Motor neuron (in vitro differentiated cells): ENCODE measurements around the gene RAD51B. TPM values are rescaled to one million over a fixed set of nuclear protein-coding genes. Genes with fewer than 3 reads are reported as not detected.
A peak's percentile ranks its signal among the peaks of the same experiment; 100 is the strongest.

ENCODE experiments used
- ATAC-seq, 8 experiments: fragments of 200-7000 bp; cut with Tn5 transposase; replicated peaks in 6 of 8; 2 replicates each; pipeline ENCODE4 v1.8.0; 2021; ENCODE audit warnings: mild to moderate bottlenecking in 8 of 8, moderate library complexity in 8 of 8
- H3K27ac ChIP-seq, 2 donors: fragments of 250-450 bp; sonication (Bioruptor Pico); 2 replicates each; pipeline ENCODE4 v1.9.0; 2021; ENCODE audit warnings: antibody characterized with exemption in 2 of 2, mild to moderate bottlenecking in 2 of 2, moderate library complexity in 1 of 2
- H3K4me1 ChIP-seq, 2 donors: fragments of 250-450 bp; sonication (Bioruptor Pico); replicated peaks in 1 of 2; 2 replicates each; pipeline ENCODE4 v1.6.1; 2021; ENCODE audit warnings: antibody characterized with exemption in 2 of 2, mild to moderate bottlenecking in 2 of 2, moderate library complexity in 1 of 2
- H3K4me3 ChIP-seq, 5 donors: fragments of 250-450 bp; sonication (Bioruptor Pico); 2 replicates each; pipeline ENCODE4 v1.9.0; 2021; ENCODE audit warnings: antibody characterized with exemption in 5 of 5, mild to moderate bottlenecking in 5 of 5, moderate library complexity in 4 of 5
- WGBS, 10 experiments: fragments of 450-650 bp; shearing (Covaris generic); methylation state at CpG; one replicate each; pipeline ENCODE4 v1.0.0; 2022; 5-methylcytosine and 5-hydroxymethylcytosine counted together
- in situ Hi-C, 9 experiments: fragments of 400-800 bp; cut with MboI; loops; one replicate each; pipeline ENCODE4 v1.15.0; 2021; ENCODE audit warnings: low sequenced_read_pairs in 9 of 9, low pct_unique_long_range_greater_than_20kb in 2 of 9; ENCODE audit not compliant: unreplicated experiment in 9 of 9
- total RNA-seq, 8 experiments: library from RNA; unstranded; fragments of 300-600 nt; gene quantifications; 2 replicates each; pipeline versions ENCODE4 v1.2.3 to v1.2.4, GENCODE V29; 2022

RAD51B gene
- total RNA-seq, 8 experiments from 2014 or later, result 5.4 to 37.7 (median 11.0) TPM

DNA sequence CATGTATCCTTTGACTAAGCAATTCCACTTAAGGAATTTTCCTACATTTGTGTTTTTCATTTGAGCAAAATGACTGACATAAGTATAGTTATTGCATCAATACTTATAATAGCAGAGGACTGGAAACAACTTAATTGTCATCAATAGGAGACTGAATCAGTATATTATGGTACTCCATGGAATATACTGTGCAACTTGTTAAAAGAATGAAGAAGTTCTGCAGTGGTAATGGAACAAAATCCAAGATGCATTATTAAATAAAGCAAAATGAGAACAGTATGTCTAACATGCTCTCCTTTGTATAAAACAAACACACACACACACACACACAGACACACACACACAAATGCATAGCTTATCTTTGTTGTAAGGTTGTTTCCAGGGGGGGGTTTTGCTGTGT is 303.1 kb downstream of the RAD51B start:
- in situ Hi-C loops, result loop anchor here in 1 of 9 experiments (25.0 kb wide), 1 partner anchor 715 kb away; no protein-coding TSS in a partner anchor
- ATAC-seq, result no peak
- H3K4me1 ChIP-seq, result peaks cover 0 to 7% of the 10 kb centered on the region in 2 donors
- H3K27ac ChIP-seq, result no peak overlapping the region
- H3K4me3 ChIP-seq, result no peak overlapping the region

DNA sequence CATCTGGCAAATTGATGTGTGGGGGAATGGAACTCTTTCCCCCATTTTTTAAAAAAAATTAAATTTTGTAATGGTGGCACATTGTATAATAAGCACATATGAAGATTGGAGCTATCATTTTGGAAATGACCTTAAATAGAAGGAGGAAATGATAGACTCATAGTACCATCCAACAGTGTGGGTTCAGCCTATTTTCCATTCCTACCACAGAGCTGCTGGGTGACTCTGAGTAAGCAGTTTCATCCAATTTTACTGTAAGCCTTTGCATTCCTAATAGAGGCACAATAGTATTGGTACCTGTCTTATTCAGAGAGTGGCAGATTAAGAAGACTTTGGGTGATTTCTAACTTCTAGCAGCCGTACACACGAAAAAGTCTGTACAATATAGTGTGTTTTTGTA is 304.5 kb downstream of the RAD51B start:
- Histone ChIP-seq H3K27ac (no peak overlapping the region), H3K4me3 (no peak overlapping the region), H3K4me1 (peaks cover 0 to 7% of the 10 kb centered on the region in 2 donors)
- ATAC-seq, result no peak
- WGBS, 10 experiments, result 82 to 100% (median 100%) methylated on average over 2 of the region's 2 CpGs; no CpG with 5 or more reads in 2 of the 10 experiments
- in situ Hi-C loops, result loop anchor here in 1 of 9 experiments (25.0 kb wide), 1 partner anchor 713 kb away; no protein-coding TSS in a partner anchor

- ATAC-seq, result peak; percentile 71 to 97 (median 88)
- no peak overlapping the region for H3K27ac ChIP-seq
Observed at GRCh38 chr14:68124979-68125731, 305.6 kb downstream of the RAD51B start.

DNA sequence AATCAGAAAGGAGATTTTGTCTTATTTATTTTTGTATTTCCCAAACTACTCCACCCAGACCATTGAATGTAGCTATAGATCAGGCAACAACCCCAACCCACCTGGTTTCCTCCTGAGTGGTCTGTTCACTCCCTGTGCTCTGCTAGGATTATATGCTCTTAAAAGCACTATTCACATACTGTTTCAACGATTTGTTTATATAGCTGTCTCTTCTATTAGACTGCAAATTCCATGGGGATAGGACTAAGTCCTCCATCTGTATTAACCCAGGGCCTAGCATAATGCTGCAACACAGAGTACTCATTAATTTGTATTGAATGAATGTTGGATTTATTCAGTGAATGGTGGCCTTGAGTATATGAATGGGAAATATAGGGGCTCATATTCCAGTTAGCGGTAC is 307.6 kb downstream of the RAD51B start:
- H3K4me1 ChIP-seq, result peaks cover 0 to 7% of the 10 kb centered on the region in 2 donors
- H3K27ac ChIP-seq, result no peak overlapping the region
- WGBS, 10 experiments, result 70 to 100% (median 93%) methylated on average over 1 to 2 of the region's 2 CpGs; no CpG with 5 or more reads in 1 of the 10 experiments
- ATAC-seq, result no peak
- no peak overlapping the region for H3K4me3 ChIP-seq
- in situ Hi-C loops, result no loop called here

More at GRCh38 chr14:68124979-68125731, 305.6 kb downstream of the RAD51B start:
- in situ Hi-C loops, result loop anchor here in 1 of 9 experiments (25.0 kb wide), 1 partner anchor 712 kb away; no protein-coding TSS in a partner anchor
- Histone ChIP-seq H3K4me3 (no peak overlapping the region), H3K4me1 (peaks cover 0 to 7% of the 10 kb centered on the region in 2 donors)
- 7 to 100% (median 70%) methylated on average over 1 to 3 of the region's 3 CpGs for WGBS, 10 experiments

DNA sequence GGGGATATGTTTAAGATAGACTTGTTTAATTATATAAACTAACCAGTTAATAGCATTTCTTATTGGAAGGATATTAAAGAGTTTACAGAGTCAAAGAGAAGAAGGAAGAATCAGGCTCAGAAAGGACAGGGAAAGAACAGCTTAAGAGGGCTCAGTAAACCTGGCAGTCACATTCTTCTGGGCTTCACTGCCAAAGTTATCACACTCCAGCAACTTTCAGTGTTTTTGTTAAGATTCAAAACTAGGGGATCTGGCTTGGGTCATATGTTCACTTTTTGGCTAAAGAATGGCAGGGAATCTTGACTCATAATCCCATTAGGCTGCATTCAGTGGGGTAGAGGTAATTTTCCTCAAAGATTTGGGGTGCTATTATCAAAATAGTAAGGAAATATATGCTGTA is 312.3 kb downstream of the RAD51B start:
- Histone ChIP-seq H3K4me3 (no peak overlapping the region), H3K27ac (no peak overlapping the region), H3K4me1 (no peaks in the 10 kb centered on the region)
- in situ Hi-C loops, result no loop called here
- ATAC-seq, result no peak

GRCh38 chr14:68132563-68133121 is 313.1 kb downstream of the RAD51B start:
- in situ Hi-C loops, result no loop called here
- Histone ChIP-seq H3K27ac (no peak overlapping the region), H3K4me1 (peaks cover 0 to 3% of the 10 kb centered on the region in 2 donors), H3K4me3 (no peak overlapping the region)
- 20 to 91% (median 57%) methylated on average over 1 of the region's 1 CpG; no CpG with 5 or more reads in 6 of the 10 experiments for WGBS, 10 experiments
- ATAC-seq, result no peak

DNA sequence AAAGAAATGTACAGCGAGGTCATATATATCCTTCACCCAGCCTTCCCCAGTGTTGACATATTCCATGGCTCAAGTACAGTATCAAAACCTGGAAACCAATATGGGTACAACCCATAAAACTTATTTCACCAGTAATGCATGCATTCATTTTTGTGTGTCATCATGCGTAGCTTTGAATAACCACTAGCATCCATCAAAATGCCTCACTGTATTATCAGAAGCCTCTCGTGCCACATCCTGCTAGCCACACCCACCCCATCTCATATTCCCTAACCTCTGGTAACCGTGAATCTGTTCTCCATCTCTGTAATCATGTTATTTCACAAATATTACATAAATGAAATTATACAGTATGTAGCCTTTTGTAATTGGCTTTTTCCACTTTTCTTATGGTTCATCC is 314.3 kb downstream of the RAD51B start:
- peaks cover 2 to 10% of the 10 kb centered on the region in 2 donors for H3K4me1 ChIP-seq
- H3K4me3 ChIP-seq, result no peak overlapping the region
- in situ Hi-C loops, result no loop called here
- WGBS, 10 experiments, result 35 to 100% (median 90%) methylated on average over 1 to 4 of the region's 4 CpGs; no CpG with 5 or more reads in 1 of the 10 experiments
- H3K27ac ChIP-seq, result no peak overlapping the region
- peak in 1 of 8 experiments; percentile 7 for ATAC-seq

- Histone ChIP-seq H3K4me1 (peaks cover 2 to 21% of the 10 kb centered on the region in 2 donors), H3K27ac (no peak overlapping the region), H3K4me3 (no peak overlapping the region)
- no peak for ATAC-seq
- in situ Hi-C loops, result no loop called here
- 75 to 96% (median 88%) methylated on average over 2 to 3 of the region's 3 CpGs; no CpG with 5 or more reads in 2 of the 10 experiments for WGBS, 10 experiments
Observed at GRCh38 chr14:68135028-68135427, 315.4 kb downstream of the RAD51B start.

DNA sequence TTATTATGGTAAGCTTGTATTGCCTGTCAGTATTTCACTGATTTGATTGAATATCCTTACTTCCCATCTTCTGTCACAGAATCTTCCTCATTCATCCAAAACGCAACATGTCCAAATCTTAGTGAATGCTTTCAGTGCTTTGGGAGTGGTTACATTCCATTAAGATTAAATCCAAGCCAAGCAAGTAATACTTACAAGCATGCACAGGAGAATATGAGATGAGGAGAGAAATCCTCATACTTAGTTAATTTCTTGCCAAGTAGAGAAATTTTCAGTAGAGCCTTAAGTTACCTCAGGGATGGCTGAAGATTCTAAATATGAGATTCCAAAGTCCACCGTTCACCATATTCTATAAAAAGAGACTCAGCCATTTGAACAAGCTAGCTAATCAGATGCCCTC is 316.0 kb downstream of the RAD51B start:
- ATAC-seq, result peak in 1 of 8 experiments; percentile 7
- in situ Hi-C loops, result no loop called here
- no peak overlapping the region for H3K27ac ChIP-seq
- H3K4me3 ChIP-seq, result no peak overlapping the region
- peaks cover 2 to 27% of the 10 kb centered on the region in 2 donors for H3K4me1 ChIP-seq
- 40 to 100% (median 96%) methylated on average over 1 to 2 of the region's 2 CpGs; no CpG with 5 or more reads in 2 of the 10 experiments for WGBS, 10 experiments

- peak; percentile 90 to 100 (median 99) for ATAC-seq
- in situ Hi-C loops, result no loop called here
- 0 to 40% (median 14%) methylated on average over 1 to 3 of the region's 3 CpGs; no CpG with 5 or more reads in 1 of the 10 experiments for WGBS, 10 experiments
- Histone ChIP-seq H3K4me1 (peaks cover 2 to 28% of the 10 kb centered on the region in 2 donors), H3K4me3 (no peak overlapping the region), H3K27ac (no peak overlapping the region)
Observed at GRCh38 chr14:68137704-68138619, 318.4 kb downstream of the RAD51B start.

DNA sequence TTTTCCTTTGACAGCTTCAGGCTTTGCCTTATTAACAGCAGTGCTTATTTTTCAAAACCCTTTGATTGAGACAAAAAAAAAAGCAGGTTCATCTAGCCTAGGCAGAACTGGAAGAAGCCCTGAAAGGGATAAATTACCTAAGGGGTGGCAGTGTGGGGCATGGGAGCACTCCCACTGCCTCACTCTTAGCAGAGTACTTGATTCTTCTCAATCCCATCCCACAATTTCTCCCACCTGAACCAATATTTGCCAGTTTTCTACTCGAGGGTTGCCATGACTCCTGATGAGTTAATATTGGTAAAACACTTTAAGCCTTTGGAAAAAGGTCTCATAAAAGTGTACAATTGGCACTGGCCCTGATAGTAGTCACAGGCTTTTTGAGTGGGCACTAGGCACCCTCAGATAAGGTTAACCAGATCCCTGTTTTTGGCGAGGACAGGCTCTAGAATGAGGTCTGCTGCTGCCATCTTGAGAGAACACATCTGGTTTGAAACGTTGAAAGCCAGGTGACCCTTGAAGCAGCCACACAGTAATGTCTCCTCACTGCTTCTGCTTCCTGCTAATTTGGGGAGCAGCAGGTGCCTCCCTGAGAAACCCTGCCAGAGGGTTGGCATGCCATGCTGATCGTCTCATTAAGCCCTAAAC is 320.0 kb downstream of the RAD51B start:
- in situ Hi-C loops, result no loop called here
- Histone ChIP-seq H3K4me3 (no peak overlapping the region), H3K4me1 (peaks cover 2 to 28% of the 10 kb centered on the region in 2 donors), H3K27ac (peak overlapping the region in 1 of 2 donors; percentile 35)
- ATAC-seq, result peak in 1 of 8 experiments; percentile 46
- 39 to 100% (median 86%) methylated on average over 1 to 4 of the region's 4 CpGs; no CpG with 5 or more reads in 4 of the 10 experiments for WGBS, 10 experiments

GRCh38 chr14:68140076-68140741 is 320.6 kb downstream of the RAD51B start:
- Histone ChIP-seq H3K4me3 (no peak overlapping the region), H3K4me1 (peaks cover 2 to 28% of the 10 kb centered on the region in 2 donors), H3K27ac (no peak overlapping the region)
- 0 to 83% (median 54%) methylated on average over 1 to 3 of the region's 3 CpGs; no CpG with 5 or more reads in 2 of the 10 experiments for WGBS, 10 experiments
- in situ Hi-C loops, result no loop called here
- peak in 4 of 8 experiments; percentile 26 to 63 (median 46) for ATAC-seq
